NCI-H748 treated with DMSO at 0.1 percent for 48 hours (cell line): ENCODE data around the gene TP53TG5.

ENCODE experiments used
- DNase-seq: peaks from one replicate; lab custom pipeline; 2025; lab: John Stamatoyannopoulos, UW

TP53TG5 gene

DNA sequence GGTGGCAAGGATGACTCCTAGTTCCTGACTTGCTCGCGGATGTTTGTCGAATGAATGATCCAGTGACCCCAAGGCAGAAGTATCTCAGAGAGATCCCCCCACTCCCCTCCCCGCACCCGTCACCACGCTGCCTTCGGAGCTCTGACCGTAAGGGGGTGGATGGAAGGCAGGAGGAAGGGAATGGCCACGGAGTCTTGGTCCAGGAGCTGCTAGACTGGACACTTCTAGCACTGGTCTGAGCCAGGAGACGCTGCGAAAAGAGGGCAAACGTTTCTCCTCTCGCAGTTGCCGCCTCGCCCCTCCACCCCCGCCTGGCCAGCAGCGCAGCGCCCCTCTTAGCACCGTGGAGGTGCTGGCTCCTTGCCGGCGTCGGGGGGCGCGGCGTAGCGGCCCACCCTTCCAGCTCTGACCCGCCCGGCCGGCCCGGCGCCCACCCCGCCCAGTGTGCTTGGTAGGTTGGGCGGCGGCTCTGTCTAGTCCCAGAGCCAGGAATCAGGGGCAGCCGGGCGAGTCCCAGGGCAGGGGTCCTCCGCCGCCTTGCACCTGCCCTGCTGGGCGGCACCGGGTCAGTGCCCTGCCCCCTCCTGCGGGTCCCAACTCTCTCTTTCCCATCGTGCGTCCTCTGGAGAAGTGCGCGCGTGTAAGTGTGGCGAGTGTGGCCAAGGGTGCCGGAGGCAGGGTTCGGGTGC is 27.6 kb upstream of the TP53TG5 start:
- no peak for DNase-seq

DNA sequence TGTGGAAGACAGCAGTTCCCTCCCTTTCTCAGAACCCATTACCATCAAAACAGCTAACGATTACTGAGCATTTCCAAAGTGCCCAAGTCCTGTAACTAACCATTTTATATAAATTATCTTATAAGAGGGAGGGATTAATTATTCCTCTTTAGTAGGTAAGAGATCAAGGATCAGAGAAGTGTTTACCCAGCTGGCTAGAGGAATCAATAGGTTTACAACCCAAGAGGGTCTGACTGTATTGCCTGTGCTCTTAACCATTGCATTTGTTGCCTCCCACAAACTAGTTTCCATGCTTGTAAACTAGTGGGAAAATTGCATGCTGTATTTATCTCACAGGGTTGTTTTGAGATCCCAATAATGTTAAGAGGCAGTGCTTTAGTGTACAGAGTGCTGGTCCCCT is 26.3 kb upstream of the TP53TG5 start:
- peak; percentile 47 for DNase-seq

DNA sequence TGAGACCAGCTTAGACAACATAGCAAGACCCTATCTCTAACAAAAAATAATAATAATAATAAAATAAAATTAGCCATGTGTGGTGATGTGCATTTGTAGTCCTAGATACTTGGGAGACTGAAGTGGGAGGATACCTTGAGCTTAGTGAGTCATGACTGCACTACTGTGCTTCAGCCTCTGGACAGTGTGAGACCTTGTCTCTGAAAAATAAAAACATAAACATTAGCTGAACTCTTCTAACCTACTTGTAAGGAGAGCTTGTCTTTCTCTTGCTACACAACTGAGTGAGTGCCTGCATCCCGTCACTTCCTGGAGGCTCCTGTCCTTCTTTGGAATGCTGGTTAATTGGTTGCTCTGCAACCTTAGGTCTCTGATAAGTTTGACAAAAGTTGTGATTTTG is 24.8 kb upstream of the TP53TG5 start:
- DNase-seq = no peak

DNA sequence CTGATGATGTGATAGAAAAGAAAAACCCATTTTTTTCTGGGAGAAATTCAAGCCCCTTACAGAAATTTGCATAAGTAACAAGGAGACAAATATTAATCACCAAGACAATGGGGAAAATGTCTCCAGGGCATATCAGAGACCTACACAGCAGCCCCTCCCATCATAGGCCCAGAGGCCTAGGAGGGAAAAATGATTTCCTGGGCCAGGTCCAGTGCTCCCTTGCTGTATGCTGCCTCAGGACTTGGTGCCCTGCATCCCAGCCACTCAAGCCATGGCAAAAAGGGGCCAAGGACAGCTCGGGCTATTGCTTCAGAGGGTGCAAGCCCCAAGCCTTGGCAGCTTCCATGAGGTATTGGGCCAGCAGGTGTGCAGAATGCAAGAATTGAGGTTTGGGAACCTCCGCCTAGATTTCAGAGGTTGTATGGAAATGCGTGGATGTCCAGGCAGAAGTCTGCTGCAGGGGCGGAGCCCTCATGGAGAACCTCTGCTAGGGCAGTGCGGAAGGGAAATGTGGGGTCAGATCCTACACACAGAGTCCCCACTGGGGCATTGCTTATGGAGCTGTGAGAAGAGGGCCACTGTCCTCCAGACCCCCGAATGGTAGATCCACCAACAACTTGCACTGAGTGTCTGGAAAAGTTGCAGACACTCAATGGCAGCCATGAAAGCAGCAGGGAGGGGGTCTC is 22.4 kb upstream of the TP53TG5 start:
- no peak for DNase-seq

- no peak for DNase-seq
Measured at GRCh38 chr20:45399018-45399417, 20.9 kb upstream of the TP53TG5 start.

DNA sequence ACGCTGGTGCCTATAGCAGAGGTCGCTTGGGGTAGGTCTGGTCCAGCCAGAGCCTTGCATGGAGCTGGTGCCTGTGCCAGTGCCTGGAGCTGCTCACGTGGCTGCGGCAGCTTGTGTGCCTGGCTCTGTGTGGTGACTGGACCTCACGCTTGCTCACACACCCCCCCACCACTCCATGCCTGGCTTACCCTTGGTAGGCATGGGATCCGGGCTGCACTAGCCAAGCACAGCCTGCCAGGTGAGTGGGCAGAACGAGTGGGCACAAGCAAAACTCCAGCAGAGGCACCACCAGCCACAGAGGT is 16.9 kb upstream of the TP53TG5 start:
- no peak for DNase-seq

DNA sequence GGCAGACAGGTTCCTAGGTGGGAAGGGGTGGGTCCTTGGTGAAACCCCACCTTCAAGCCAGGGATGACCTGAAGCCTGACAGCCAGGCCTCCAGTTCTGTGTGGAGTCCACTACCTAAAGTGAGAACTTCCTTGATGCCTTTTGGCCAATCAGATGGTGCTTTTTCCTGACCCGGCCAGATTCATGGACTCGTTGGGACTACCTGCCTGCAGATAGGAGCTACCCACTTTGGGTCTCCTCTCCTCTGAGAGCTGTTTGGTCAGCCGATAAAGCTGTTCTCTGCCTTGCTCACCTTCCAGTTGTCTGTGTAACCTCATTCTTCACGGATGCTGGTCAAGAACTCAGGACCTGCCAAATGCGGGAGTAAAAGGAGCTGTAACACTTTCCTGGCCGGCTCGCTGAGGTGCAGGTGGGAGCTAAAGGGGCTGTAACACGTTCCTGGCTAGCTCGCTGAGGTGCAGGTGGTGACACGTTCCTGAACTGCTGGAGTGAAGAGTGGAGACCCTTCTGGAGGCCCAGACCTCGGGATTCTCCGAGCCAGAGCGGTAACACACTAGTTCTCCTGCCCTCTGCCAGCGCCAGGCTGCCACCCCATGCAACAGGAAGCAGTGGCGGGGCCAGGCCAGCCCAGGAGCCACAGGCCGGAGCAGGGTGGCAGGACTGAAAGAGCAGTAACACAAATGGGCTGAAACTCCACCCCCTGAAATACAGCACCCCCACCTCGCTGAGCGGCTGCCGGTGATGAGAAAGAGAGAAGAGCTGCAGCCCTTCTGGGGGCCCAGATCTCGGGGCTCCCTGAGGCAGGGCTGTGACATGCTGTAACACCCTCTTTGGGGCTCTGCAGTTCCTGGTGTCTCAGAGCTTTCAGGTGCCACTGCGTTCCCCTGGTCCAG is 16.3 kb upstream of the TP53TG5 start:
- no peak for DNase-seq

- DNase-seq = no peak
Measured at GRCh38 chr20:45392733-45393132, 14.6 kb upstream of the TP53TG5 start.

DNA sequence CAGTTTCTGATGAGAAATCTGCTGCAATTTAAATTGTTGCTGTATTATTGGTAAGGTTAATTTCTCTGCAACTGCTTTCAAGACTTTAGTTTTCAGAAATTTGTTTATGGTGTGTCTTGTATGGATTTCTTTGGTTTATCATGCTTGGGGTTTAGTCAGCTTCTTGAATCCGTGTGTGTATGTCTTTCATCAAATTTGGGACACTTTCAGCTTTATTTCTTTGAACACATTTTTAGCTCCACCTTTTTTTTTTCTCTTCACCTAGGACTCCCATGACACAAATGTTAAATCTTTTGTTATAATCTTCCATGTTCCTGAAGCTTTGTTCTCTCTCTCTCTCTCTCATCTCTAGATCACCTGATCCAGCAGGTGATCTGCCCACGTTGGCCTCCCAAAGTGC is 13.4 kb upstream of the TP53TG5 start:
- no peak for DNase-seq

DNA sequence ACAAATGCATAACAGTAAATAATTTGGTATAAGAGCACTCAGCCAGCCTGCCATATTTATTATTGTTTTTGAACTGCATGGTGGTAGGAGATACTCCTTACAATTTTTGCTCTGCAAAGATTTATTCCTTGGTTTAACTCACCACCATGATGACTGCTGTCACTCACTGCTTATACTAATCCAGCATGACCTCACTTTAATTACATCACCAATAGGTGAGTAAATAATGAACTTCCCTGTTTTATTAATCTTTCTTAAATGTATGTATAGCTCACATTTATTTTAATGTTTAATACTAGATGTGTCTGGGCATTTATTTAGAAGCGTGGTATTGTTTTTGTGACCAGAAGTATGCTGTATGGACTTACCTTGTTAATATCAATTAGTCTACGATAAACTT is 12.8 kb upstream of the TP53TG5 start:
- DNase-seq = no peak

- no peak for DNase-seq
Measured at GRCh38 chr20:45387274-45387673, 9.1 kb upstream of the TP53TG5 start.

DNA sequence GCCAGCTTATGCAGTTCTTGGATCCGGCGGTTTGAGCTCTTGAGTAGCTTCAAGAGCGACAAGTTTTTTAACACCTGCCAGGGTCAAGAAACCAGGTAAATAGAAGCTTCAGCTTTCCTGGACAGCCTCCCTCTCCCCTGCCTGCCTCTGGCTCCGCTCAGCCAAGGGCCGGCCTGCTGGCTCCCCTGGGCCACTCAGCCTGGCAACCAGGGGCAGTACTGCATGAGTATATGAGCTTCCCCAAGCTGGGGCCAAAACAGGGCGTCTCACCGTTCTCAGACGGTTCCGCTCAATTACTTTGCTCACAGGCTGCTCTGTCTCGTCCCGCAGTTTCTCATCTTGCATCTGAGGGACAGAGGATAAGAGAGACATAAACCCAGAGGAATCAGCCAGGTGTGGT is 856 bp downstream of the TP53TG5 start:
- DNase-seq = no peak

GRCh38 chr20:45374966-45375365 is 3.2 kb downstream of the TP53TG5 start:
- no peak for DNase-seq

DNA sequence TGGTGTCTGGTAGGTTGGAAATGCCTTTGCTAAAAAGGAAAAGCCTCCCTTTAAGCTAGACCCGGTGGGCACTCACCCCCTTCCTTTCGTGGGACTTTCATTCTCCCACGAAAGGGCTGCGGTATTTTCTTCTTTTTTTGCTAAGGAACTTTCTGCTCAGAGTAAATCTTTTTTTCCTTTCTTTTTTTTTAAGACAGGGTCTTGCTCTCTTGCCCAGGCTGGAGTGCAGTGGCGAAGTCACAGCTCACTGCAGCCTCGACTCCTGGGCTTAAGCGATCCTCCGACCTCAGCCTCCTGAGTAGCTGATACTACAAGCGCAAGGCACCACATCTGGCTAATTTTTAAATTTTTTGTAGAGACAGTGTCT is 4.0 kb downstream of the TP53TG5 start:
- no peak for DNase-seq

DNA sequence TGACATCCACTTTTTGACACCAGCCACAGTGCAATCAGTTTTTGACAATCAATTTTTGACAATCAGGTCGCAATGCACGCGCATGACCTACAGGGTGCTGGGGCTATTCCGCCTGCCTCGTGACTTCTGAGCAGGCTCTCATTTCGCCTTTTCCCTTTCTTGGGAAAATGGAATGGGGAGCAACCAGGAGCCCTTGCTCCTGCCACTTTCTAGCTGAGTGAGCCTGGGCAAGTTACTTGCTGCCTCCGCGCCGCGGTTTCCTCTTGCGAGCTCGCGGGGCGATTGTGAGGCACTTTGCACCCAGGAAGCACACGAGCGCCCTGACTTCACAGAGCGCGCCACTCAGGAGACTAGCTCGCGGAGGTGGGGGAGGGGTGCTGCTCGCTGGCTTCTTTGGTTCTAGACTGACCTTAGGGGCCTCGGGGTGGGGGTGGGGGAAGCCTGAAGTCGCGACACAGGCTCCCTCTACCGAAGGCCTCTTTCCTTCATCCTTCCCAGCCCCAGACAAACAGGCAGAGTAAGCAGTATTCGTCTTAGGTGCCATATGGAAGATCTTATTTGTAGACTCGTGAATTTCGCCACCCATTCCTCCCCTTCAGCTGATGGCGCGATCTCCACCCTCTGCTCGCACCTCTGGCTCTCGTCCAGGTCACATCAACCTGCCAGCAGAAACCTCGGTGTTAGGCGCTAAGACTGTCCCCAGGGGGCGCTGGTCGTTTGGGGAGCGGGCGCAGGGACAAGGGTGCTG is 4.6 kb downstream of the TP53TG5 start:
- peak; percentile 57 for DNase-seq

DNA sequence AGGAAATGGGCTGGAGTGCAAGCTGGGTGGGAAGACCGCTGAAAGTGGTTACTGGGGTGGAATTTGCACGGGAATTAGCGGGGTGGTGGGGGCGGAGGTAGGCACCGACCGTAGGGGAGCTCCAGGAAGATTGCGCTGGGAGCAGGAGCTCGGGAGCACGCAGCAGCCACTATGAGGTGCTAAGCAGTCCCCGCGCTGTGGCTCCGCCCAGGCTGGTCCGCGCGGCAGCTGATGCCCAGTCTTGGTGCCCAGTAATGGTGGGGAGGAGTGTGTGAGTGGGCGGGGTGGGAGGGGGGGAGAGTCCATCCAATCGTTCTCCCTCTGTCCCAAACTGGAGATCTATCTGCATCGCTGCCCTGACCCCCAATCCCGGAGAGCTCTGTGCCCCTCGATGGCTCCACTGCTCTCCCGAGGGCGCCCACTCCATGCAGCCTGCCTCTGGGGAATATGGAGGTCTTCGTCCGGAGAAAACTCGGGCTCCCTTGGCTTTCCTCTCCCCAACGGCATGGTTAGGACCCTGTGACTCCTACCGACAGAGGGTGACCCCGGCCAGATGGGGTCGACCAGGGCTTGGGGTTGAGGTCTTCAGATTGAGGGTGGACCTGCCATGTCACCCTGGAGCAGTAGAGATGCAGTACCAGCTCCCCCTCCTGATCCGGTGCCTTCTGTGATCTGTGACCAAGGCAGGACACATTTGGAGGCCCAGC is 5.3 kb downstream of the TP53TG5 start:
- DNase-seq = no peak

- no peak for DNase-seq
Measured at GRCh38 chr20:45372241-45372640, 5.9 kb downstream of the TP53TG5 start.

DNA sequence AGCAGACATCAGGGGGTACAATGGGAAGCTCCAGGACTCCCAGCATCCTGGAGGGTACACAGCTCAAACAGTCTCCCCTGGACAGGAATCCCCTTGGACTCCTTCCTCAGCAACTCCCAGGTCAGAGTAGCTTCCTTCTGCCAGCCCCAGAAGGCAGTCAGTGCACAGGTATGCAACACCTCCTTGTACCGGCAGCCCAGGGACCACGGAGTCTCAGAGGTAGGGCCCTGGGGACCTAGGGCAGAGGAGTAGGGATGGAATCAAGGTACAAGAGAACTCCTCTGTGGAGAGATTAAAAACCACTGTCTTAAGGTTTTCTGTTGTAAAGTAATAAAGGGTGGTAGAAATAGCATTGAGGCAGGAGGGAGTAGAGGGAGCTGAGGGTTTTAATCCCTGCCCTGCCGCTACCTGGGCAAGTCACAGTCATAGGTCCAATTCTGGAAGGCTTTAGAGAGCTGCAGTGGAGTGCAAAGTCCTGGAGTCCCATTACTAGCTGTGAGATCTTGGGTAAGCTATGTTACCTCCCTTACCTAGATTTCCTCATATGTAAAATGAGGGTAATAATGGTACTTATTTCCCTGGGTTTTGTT is 7.5 kb downstream of the TP53TG5 start:
- no peak for DNase-seq

- DNase-seq = no peak
Measured at GRCh38 chr20:45368221-45368980, 9.7 kb downstream of the TP53TG5 start.

- DNase-seq = no peak
Measured at GRCh38 chr20:45367126-45367525, 11.0 kb downstream of the TP53TG5 start.

DNA sequence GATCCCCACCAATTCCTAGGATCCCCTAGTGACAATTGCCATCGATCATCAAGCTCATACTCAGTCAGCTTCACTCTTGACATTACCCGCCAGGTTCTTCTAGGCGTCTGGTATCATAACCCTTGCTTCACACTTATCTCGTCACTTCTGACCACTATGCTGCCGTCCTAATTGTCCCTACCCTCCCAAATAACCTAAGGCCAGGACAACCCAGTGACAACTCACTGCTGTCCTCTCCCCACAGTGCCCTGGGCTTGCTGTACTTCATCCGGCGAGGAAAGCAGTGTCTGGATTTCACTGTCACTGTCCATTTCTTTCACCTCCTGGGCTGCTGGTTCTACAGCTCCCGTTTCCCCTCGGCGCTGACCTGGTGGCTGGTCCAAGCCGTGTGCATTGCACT is 11.5 kb downstream of the TP53TG5 start:
- no peak for DNase-seq
